Stimulated activated CD4-positive, alpha-beta T cell treated with anti-CD3 and anti-CD28 coated beads, Interleukin-15, amount 100 ng/mL, for 48 hours (primary cell): Measurements from ENCODE around the gene SIGLEC1.

Source experiments
- DNase-seq, 2 donors: peaks; one replicate each; pipeline ENCODE4 v3.0.0-alpha.2; 2020; ENCODE audit warnings: low read depth in 2 of 2

SIGLEC1 gene

GRCh38 chr20:3701061-3701998 lies 11.1 kb downstream of the SIGLEC1 start:
- DNase-seq: no peak

DNA sequence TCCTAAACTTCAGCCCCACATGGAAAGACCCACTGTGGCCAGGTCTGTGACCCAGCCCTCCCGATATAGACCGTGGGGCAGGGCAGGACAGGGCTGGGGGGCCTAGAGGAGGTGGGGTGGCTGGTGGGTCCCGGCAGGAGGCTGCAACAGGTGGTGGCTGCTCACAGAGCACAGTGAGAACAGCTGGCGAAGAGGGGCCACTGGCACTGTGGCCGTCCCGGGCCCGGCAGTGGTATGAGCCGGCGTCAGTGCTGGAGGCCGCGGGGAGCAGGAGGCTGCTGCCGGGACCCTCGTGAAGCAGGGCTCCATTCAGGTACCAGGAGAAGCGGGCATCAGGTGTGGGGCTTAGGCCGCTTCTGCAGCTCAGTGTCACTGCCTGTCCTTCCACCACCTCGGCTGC lies 13.4 kb downstream of the SIGLEC1 start:
- no peak for DNase-seq

- DNase-seq: no peak
These were observed 13.8 kb downstream of the SIGLEC1 start for GRCh38 chr20:3698591-3699001.

DNA sequence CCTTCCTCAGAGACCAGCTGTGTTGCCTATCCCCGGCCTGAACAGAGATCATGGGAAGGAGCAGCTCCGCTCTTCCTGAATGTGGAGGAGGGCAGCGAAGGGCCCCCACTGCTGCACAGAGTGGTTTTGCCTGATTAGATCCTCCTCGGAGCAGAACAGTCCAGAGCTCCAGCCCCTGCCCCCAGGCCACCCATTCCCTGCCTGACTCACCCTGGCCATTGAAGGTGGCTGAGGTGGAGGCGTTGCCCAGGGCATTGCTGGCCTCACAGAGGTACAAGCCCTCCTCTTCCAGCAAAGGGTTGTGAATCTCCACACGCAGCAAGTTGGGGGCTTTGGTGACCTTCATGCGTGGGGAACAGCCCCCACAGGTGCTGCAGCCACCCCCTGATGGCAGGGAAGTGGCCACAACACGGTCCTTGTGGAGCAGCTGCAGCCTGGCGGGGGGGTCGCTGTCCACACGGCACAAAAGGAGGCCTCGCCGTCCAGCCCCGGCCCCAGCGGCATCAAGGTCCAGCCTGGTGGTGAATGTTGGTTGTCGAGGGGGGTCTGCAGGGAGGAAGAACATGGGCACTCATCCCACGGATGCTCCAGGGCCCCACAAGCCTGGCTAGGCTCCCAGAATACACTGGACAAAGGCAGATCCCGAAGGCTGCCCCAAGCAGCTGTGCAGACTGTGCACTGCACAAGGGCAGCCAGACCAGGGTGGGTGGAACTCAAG lies 14.7 kb downstream of the SIGLEC1 start:
- DNase-seq: no peak

- no peak for DNase-seq
These were observed 15.4 kb downstream of the SIGLEC1 start for GRCh38 chr20:3696745-3697587.

DNA sequence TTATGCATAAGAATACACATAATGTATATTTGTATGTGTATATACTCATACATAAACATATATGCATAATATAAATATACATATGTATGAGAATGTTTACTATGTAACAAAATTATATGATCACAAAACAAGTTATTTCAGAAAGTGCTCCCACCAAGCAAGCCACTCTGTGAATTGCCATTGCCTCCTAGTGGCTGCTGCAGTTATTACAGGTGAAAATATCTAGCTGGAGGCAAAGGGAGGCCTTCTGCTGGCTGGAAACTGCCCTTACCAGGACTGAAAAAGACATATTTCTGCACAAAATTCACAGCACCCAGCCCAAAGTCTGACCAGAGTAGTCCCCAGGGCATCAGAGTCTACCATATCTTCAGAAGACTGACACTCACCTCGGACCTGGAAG lies 16.2 kb downstream of the SIGLEC1 start:
- DNase-seq: no peak

GRCh38 chr20:3694864-3695263 lies 17.5 kb downstream of the SIGLEC1 start:
- no peak for DNase-seq

GRCh38 chr20:3693376-3693775 lies 19.0 kb downstream of the SIGLEC1 start:
- no peak for DNase-seq

- no peak for DNase-seq
These were observed 19.6 kb downstream of the SIGLEC1 start for GRCh38 chr20:3692706-3693294.

DNA sequence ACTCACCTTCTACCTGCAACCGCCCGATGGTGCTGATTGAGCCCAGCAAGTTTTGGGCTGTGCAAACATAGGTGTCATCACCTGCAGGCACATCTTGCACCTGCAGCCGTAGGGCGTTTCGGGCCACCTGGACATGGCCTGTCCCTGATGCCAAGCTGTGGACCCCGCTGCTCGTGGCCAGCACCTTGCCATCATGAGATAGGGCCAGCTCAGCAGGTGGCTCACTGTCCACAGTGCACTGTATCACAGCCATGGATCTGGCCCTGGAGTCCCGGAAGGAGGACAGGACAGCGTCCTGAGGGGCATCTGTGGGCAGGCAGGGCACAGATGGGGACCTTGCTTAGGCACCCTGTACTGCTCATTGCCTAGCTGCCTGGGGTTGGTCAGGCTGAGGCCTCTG lies 20.5 kb downstream of the SIGLEC1 start:
- DNase-seq: no peak

- DNase-seq: no peak
These were observed 21.1 kb downstream of the SIGLEC1 start for GRCh38 chr20:3691306-3691705.

- DNase-seq: no peak
These were observed 22.0 kb downstream of the SIGLEC1 start for GRCh38 chr20:3690413-3690812.

DNA sequence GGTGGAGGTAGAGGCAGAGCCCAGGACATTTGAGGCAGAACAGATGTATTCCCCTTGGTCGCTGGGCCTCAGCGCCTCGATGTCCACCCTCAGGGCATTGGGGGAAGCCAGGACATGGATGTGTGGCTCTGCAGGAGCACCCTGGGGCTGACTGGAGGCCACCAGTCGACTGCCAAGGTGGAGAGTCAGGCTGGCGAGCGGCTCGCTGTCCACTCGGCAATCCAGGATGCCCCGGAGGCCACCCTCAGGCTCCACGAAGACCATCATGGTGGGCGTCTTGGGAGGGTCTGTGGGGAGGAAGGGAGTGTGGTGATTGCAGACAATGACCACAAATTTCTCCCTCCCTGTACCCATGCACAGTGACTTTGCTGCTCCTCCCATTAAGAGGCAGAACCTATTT lies 22.4 kb downstream of the SIGLEC1 start:
- DNase-seq: no peak

DNA sequence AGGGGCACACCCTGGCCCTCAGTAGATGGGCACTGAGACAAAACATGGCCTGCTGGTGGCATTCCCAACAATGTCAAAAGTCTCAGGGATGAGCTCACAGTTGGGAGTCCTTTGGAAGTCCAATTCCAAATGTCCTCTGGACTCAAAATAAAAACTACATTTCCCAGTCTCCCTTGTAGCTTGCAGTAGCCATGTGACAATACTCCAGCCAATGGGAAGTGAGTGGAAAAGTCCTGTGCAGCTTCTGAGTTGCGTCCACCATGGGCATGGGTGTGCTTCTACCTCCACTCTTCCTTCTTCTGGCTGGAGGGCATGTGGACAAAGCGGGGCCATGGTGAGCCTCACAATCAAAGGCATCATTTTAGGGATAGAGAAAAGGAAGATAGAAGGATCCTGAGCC lies 24.7 kb downstream of the SIGLEC1 start:
- DNase-seq: no peak

GRCh38 chr20:3686867-3687321 lies 25.5 kb downstream of the SIGLEC1 start:
- DNase-seq: no peak

DNA sequence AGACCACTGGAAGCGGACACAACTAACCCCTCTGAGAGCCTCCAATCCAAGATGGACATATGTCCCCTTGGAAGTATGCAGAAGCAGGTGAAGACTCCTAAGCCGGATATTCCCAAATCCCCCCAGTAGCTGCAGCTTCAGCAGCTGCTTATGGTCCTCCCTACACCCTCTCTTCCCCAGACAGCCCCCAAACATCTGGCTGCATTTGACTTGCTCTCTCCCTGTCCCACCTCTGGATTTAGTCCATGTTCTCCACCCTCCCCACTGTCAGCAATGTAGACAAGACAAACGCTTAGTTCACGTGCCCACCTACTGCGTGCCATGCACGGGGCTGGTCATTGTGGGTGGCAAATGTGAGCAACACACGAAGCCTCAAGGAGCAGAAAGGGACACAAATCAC lies 26.0 kb downstream of the SIGLEC1 start:
- no peak for DNase-seq

- DNase-seq: no peak
These were observed 27.1 kb downstream of the SIGLEC1 start for GRCh38 chr20:3685341-3685740.

- no peak for DNase-seq
These were observed 30.2 kb downstream of the SIGLEC1 start, which contains the start of gene ADAM33 for GRCh38 chr20:3681931-3682781. Gene ADAM33 (minus strand): TSS chr20:3682010. CDS start chr20:3682004, 6 bp downstream.

DNA sequence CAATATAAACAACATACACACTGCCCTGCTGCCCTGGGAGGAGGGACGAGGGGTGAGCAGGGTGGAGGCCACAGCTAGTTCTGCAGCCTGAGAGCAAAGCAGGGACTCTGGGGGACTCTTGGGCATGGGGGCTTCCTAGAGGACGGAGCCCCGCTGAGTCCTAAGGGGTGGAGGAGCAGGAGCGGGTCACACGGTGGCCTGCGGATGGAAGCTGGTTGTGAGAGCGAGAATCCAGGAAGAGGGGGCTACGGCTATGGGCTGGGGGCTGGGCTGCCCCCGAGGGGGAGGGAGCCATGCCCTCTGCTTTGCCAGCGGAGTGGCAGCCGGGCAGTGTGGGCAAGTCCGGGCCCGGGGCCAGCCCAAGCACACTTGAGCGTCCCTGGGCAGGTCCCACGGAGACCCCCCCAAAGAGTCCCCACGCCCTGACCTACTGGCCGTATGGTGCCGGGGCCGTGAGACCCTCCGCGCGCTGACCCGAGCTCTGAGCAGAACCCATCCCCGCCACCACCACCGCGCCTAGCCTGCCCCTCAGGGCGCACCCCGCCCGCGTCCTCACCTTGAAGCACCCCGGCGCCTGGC lies 31.0 kb downstream of the SIGLEC1 start:
- DNase-seq: no peak

DNA sequence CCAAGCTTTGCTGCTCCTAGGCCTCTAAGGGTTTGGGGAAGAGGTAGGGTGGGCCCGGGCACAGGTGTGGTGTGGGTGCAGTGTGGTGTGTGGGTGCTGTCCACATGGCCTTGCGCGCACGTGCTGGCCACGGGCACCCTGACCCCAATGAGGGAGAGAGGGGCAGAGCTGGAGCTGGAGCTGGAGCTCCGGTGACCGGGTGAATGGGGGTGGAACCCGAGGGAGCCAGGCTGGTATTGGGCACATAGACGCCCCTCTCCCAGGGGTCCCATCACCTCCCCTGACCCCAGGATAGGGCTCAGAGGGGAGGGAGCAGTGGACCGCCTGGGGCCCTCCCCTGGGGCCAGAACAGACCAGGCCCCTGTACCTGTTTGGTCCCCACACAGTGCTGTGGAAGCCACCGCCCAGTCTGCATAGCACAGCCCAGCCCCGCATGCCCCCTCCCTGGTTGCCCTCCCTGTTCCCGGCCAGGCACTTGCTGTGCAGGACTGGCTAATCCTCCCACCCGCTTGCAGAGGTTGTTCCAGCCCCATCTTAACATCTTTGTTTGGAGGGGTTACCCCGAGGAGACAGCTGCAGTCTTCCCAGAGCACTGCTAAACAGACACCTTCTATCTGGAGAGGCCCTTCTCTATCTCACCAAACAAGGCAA lies 31.6 kb downstream of the SIGLEC1 start:
- DNase-seq: no peak
